ENCODE results near the gene PLEKHM2.

Gene PLEKHM2

GRCh38 chr1:15668089-15668754, 15.9 kb upstream of the PLEKHM2 start:
- Mint-ChIP-seq H3K27me3 (no peaks in the 10 kb centered on the region), H3K27ac (no peak overlapping the region), H3K4me3 (no peak overlapping the region), H3K9me3 (no peaks in the 10 kb centered on the region), H3K36me3 (ENCODE audit: low read depth) (peaks cover 18% of the 10 kb centered on the region), H3K4me1 (ENCODE audit: low read depth) (no peaks in the 10 kb centered on the region)

GRCh38 chr1:15669074-15669473, 15.0 kb upstream of the PLEKHM2 start:
- no peak overlapping the region for H3K4me3 Mint-ChIP-seq
- no peaks in the 10 kb centered on the region for H3K27me3 Mint-ChIP-seq
- H3K9me3 Mint-ChIP-seq = no peaks in the 10 kb centered on the region
- H3K27ac Mint-ChIP-seq = no peak overlapping the region
- no peaks in the 10 kb centered on the region for H3K4me1 Mint-ChIP-seq (ENCODE audit: low read depth)
- peaks cover 16% of the 10 kb centered on the region for H3K36me3 Mint-ChIP-seq (ENCODE audit: low read depth)

GRCh38 chr1:15669864-15670263, 14.3 kb upstream of the PLEKHM2 start:
- Mint-ChIP-seq H3K27ac (no peak overlapping the region), H3K9me3 (no peaks in the 10 kb centered on the region), H3K36me3 (ENCODE audit: low read depth) (peaks cover 16% of the 10 kb centered on the region), H3K4me3 (no peak overlapping the region), H3K27me3 (no peaks in the 10 kb centered on the region), H3K4me1 (ENCODE audit: low read depth) (no peaks in the 10 kb centered on the region)

- Mint-ChIP-seq H3K27me3 (no peaks in the 10 kb centered on the region), H3K4me1 (ENCODE audit: low read depth) (no peaks in the 10 kb centered on the region), H3K27ac (no peak overlapping the region), H3K9me3 (no peaks in the 10 kb centered on the region), H3K4me3 (no peak overlapping the region), H3K36me3 (ENCODE audit: low read depth) (peaks cover 12% of the 10 kb centered on the region)
Measured at GRCh38 chr1:15671430-15671829, 12.7 kb upstream of the PLEKHM2 start.

GRCh38 chr1:15674386-15675159, 9.5 kb upstream of the PLEKHM2 start:
- H3K36me3 Mint-ChIP-seq (ENCODE audit: low read depth) = no peaks in the 10 kb centered on the region
- no peaks in the 10 kb centered on the region for H3K27me3 Mint-ChIP-seq
- H3K9me3 Mint-ChIP-seq = no peaks in the 10 kb centered on the region
- H3K4me1 Mint-ChIP-seq (ENCODE audit: low read depth) = peaks cover 1% of the 10 kb centered on the region
- H3K4me3 Mint-ChIP-seq = no peak overlapping the region
- no peak overlapping the region for H3K27ac Mint-ChIP-seq

- H3K9me3 Mint-ChIP-seq = no peaks in the 10 kb centered on the region
- no peak overlapping the region for H3K4me3 Mint-ChIP-seq
- H3K36me3 Mint-ChIP-seq (ENCODE audit: low read depth) = no peaks in the 10 kb centered on the region
- H3K27ac Mint-ChIP-seq = no peak overlapping the region
- H3K4me1 Mint-ChIP-seq (ENCODE audit: low read depth) = peaks cover 16% of the 10 kb centered on the region
- no peaks in the 10 kb centered on the region for H3K27me3 Mint-ChIP-seq
Measured at GRCh38 chr1:15676010-15676409, 8.1 kb upstream of the PLEKHM2 start.

GRCh38 chr1:15676688-15677661, 7.1 kb upstream of the PLEKHM2 start:
- Mint-ChIP-seq H3K36me3 (ENCODE audit: low read depth) (no peaks in the 10 kb centered on the region), H3K9me3 (no peaks in the 10 kb centered on the region), H3K27me3 (no peaks in the 10 kb centered on the region), H3K27ac (no peak overlapping the region), H3K4me1 (ENCODE audit: low read depth) (peaks cover 24% of the 10 kb centered on the region), H3K4me3 (no peak overlapping the region)

- Mint-ChIP-seq H3K36me3 (ENCODE audit: low read depth) (no peaks in the 10 kb centered on the region), H3K9me3 (no peaks in the 10 kb centered on the region), H3K27me3 (no peaks in the 10 kb centered on the region), H3K27ac (no peak overlapping the region), H3K4me1 (ENCODE audit: low read depth) (peaks cover 30% of the 10 kb centered on the region), H3K4me3 (no peak overlapping the region)
Measured at GRCh38 chr1:15678578-15678977, 5.5 kb upstream of the PLEKHM2 start.

GRCh38 chr1:15680131-15680530, 4.0 kb upstream of the PLEKHM2 start:
- Mint-ChIP-seq H3K36me3 (ENCODE audit: low read depth) (no peaks in the 10 kb centered on the region), H3K4me1 (ENCODE audit: low read depth) (peaks cover 32% of the 10 kb centered on the region), H3K27me3 (no peaks in the 10 kb centered on the region), H3K4me3 (no peak overlapping the region), H3K9me3 (no peaks in the 10 kb centered on the region), H3K27ac (no peak overlapping the region)

GRCh38 chr1:15680561-15681348, 3.4 kb upstream of the PLEKHM2 start:
- peak overlapping the region; percentile 2 for H3K4me3 Mint-ChIP-seq
- peaks cover 3% of the 10 kb centered on the region for H3K36me3 Mint-ChIP-seq (ENCODE audit: low read depth)
- H3K9me3 Mint-ChIP-seq = no peaks in the 10 kb centered on the region
- H3K27ac Mint-ChIP-seq = peak overlapping the region; percentile 75
- H3K27me3 Mint-ChIP-seq = no peaks in the 10 kb centered on the region
- H3K4me1 Mint-ChIP-seq (ENCODE audit: low read depth) = peaks cover 38% of the 10 kb centered on the region

- peak overlapping the region; percentile 75 for H3K27ac Mint-ChIP-seq
- H3K4me1 Mint-ChIP-seq (ENCODE audit: low read depth) = peaks cover 44% of the 10 kb centered on the region
- H3K4me3 Mint-ChIP-seq = no peak overlapping the region
- H3K27me3 Mint-ChIP-seq = no peaks in the 10 kb centered on the region
- peaks cover 6% of the 10 kb centered on the region for H3K36me3 Mint-ChIP-seq (ENCODE audit: low read depth)
- no peaks in the 10 kb centered on the region for H3K9me3 Mint-ChIP-seq
Measured at GRCh38 chr1:15681349-15682292, 2.5 kb upstream of the PLEKHM2 start.

GRCh38 chr1:15682936-15683341, 1.2 kb upstream of the PLEKHM2 start:
- Mint-ChIP-seq H3K9me3 (no peaks in the 10 kb centered on the region), H3K27me3 (no peaks in the 10 kb centered on the region), H3K4me3 (peak overlapping the region; percentile 67), H3K36me3 (ENCODE audit: low read depth) (peaks cover 11% of the 10 kb centered on the region), H3K27ac (peak overlapping the region; percentile 78), H3K4me1 (ENCODE audit: low read depth) (peaks cover 55% of the 10 kb centered on the region)

- H3K36me3 Mint-ChIP-seq (ENCODE audit: low read depth) = peaks cover 16% of the 10 kb centered on the region
- H3K9me3 Mint-ChIP-seq = no peaks in the 10 kb centered on the region
- peak overlapping the region; percentile 67 for H3K4me3 Mint-ChIP-seq
- peaks cover 57% of the 10 kb centered on the region for H3K4me1 Mint-ChIP-seq (ENCODE audit: low read depth)
- peak overlapping the region; percentile 78 for H3K27ac Mint-ChIP-seq
- H3K27me3 Mint-ChIP-seq = no peaks in the 10 kb centered on the region
Measured at GRCh38 chr1:15683345-15684039, 628 bp upstream of the PLEKHM2 start.
